DOHH2 (cell line): ENCODE measurements around the gene ZRANB2.

Experiments
- CTCF ChIP-seq: fragments of 200-600 bp; sonication (generic); IDR thresholded peaks from one replicate; pipeline ENCODE4 v1.5.1; 2014; ENCODE audit warnings: antibody characterized with exemption, mild to moderate bottlenecking, low read depth, low read length; ENCODE audit not compliant: poor library complexity, severe bottlenecking
- EZH2phosphoT487 ChIP-seq: fragments of 200-600 bp; sonication (generic); IDR thresholded peaks from 2 replicates; pipeline ENCODE4 v1.6.1; 2017; ENCODE audit warnings: borderline replicate concordance, mild to moderate bottlenecking, antibody characterized with exemption, low read length, moderate library complexity, mixed read lengths

GRCh38 chr1:71018791-71019190 is 62.0 kb downstream of the ZRANB2 start:
- no peak for TF ChIP-seq CTCF
- TF ChIP-seq EZH2phosphoT487 = no peak
